Ectodermal cell (in vitro differentiated cells): ENCODE measurements around the gene PRKG1.

Experiments used
- H3K27ac ChIP-seq: 2 replicates; pipeline ENCODE4 v1.7.0; 2013; ENCODE audit warnings: mild to moderate bottlenecking, low read depth, low read length; ENCODE audit not compliant: insufficient read depth, poor library complexity, severe bottlenecking
- H3K27me3 ChIP-seq: 2 replicates; pipeline ENCODE4 v1.7.0; 2013; ENCODE audit warnings: mild to moderate bottlenecking, low read length; ENCODE audit not compliant: insufficient read depth, control insufficient read depth, poor library complexity, severe bottlenecking
- H3K36me3 ChIP-seq: one replicate; pipeline ENCODE4 v1.7.0; 2013; ENCODE audit warnings: low read length; ENCODE audit not compliant: control insufficient read depth, insufficient read depth
- H3K4me1 ChIP-seq: one replicate; pipeline ENCODE4 v1.7.0; 2013; ENCODE audit warnings: low read length; ENCODE audit not compliant: control insufficient read depth, insufficient read depth
- H3K4me3 ChIP-seq: 2 replicates; pipeline ENCODE4 v1.7.0; 2013; ENCODE audit warnings: low read depth, low read length, control low read depth; ENCODE audit not compliant: insufficient read depth
- H3K9me3 ChIP-seq: 2 replicates; pipeline ENCODE4 v1.7.0; 2013; ENCODE audit warnings: mild to moderate bottlenecking, low read length, moderate library complexity; ENCODE audit not compliant: control insufficient read depth
- WGBS, 2 experiments: methylation state at CpG; one replicate each; pipeline ENCODE4 v1.1.7; 2013; ENCODE audit warnings: missing lambda C conversion rate in 2 of 2; 5-methylcytosine and 5-hydroxymethylcytosine counted together

PRKG1 gene

DNA sequence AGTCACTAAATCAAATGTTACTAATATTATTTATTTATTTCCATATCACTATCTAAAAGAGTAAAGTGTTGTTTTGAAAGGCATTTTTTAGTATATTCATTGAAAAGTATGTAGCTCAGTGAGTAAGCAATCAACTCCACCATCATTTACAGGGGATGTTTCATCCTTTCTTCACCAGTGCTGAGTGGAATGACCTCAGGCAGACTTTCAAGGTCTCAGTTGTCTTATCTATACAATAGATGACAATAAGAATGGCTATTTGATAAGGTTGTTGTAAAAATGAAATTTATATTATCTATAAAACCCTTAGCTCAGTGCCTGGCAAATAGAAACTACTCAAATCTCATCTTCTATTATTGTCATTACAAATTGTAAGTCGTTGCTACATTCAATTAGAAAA is 829.4 kb downstream of the PRKG1 start:
- Histone ChIP-seq H3K27me3 (no peaks in the 10 kb centered on the region), H3K4me1 (peaks cover 4% of the 10 kb centered on the region), H3K27ac (no peak overlapping the region), H3K9me3 (no peaks in the 10 kb centered on the region), H3K4me3 (no peak overlapping the region), H3K36me3 (no peaks in the 10 kb centered on the region)
- 92 to 94% methylated on average over 1 of the region's 1 CpG for WGBS, 2 experiments

DNA sequence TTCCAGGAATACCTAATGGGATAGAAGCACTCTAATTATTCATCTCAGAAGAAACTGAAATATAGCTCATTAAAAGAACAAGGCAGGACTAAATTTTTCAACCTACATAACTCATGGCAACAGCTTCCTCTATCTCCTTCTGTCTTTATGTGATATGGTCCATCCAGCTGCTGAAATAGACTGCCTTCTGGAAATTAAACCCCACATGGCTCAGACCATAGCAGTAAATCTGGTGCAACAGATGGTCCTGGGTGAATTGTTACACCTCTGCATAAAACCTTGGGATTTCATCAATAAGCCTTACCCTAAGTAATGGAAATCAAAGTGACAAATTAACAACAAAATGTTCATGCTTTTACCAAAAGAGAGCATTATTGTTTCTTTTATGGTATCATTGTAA is 830.7 kb downstream of the PRKG1 start:
- Histone ChIP-seq H3K27me3 (no peaks in the 10 kb centered on the region), H3K4me1 (peaks cover 5% of the 10 kb centered on the region), H3K9me3 (no peaks in the 10 kb centered on the region), H3K27ac (no peak overlapping the region), H3K36me3 (no peaks in the 10 kb centered on the region), H3K4me3 (no peak overlapping the region)

DNA sequence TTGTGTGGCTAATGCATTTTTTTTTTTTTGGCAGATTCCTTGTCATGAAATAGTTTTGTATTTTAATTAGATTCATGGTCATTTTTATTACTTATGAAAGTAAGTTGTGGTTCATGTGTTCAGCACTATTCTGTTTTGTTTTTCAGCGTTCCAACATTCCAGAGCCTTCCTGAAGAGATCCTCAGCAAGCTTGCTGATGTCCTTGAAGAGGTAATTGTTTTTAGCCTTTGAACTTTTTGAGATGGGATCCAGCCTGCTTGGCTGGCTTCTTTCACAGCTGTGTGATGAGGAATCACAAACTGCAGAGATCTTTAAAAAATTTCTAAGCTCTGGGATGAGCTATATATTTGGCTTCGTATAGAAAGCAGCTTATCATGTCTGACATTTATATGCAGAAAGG is 833.1 kb downstream of the PRKG1 start:
- 10 to 16% methylated on average over 2 of the region's 2 CpGs for WGBS, 2 experiments
- no peaks in the 10 kb centered on the region for H3K36me3 ChIP-seq
- no peaks in the 10 kb centered on the region for H3K27me3 ChIP-seq
- no peak overlapping the region for H3K27ac ChIP-seq
- no peak overlapping the region for H3K4me3 ChIP-seq
- peaks cover 12% of the 10 kb centered on the region for H3K4me1 ChIP-seq
- no peaks in the 10 kb centered on the region for H3K9me3 ChIP-seq

DNA sequence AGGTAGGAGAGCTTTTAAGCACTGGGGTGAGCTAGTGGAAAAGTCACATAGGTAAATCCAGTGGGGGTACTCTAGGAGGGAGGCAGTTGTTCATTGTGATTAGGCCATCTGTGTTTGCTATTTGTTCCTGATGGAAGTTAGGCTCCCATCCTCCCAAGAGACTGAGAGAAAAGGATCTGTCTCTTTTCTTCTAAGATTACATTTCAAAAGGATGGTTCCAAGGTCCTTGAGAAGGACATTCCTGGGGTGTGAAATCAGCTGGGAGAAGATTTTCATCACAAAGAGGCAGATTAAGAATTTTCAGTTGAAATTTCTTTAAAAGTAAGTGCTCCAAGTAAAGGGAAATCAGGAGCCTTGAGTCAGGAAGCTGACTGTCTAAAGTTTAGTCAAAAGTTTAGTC is 835.9 kb downstream of the PRKG1 start:
- H3K4me3 ChIP-seq = no peak overlapping the region
- no peak overlapping the region for H3K27ac ChIP-seq
- H3K4me1 ChIP-seq = peaks cover 12% of the 10 kb centered on the region
- H3K9me3 ChIP-seq = no peaks in the 10 kb centered on the region
- H3K36me3 ChIP-seq = no peaks in the 10 kb centered on the region
- H3K27me3 ChIP-seq = no peaks in the 10 kb centered on the region

DNA sequence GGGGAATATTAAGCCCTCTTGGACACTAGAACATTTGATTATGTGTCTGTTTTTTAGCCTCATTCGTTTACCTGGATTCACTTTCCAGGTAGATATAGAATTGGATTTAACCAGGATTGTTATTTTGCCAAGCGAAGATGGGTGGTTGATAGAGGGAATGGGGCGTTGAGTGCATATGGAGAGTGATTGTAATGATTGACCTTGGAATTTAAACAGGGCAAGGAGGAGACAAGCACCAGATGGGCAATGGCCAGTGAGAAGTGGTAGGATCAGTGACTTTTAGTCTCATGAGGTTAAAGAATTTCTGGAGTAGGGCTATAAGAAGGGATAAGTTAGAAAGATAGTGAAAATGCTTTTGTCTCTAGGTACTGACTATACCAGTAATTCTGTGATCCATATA is 836.3 kb downstream of the PRKG1 start:
- H3K27me3 ChIP-seq = no peaks in the 10 kb centered on the region
- peaks cover 12% of the 10 kb centered on the region for H3K4me1 ChIP-seq
- WGBS, 2 experiments = 11 to 14% methylated on average over 3 of the region's 3 CpGs
- no peaks in the 10 kb centered on the region for H3K9me3 ChIP-seq
- no peak overlapping the region for H3K27ac ChIP-seq
- H3K36me3 ChIP-seq = no peaks in the 10 kb centered on the region
- H3K4me3 ChIP-seq = no peak overlapping the region

DNA sequence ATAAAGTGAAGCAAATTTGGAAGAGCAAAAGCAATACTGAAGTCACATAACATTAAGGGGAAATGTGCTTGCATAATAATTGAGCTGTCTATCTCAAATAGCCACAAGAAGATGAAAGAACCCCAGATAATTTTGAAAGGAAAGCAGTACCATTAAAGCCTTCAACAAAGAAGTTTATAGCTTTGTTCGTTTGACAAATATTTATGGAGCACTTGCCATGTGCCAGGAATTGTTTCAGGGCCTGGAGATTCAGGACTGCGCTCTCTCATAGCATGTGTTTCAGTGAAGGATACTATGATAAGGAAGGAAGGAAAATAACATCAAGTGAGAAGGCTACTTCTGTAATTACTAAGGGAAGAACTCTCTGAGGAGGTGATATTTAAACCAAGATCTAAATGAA is 837.4 kb downstream of the PRKG1 start:
- H3K27ac ChIP-seq = no peak overlapping the region
- 89 to 91% methylated on average over 2 of the region's 2 CpGs for WGBS, 2 experiments
- peaks cover 12% of the 10 kb centered on the region for H3K4me1 ChIP-seq
- H3K4me3 ChIP-seq = no peak overlapping the region
- H3K9me3 ChIP-seq = no peaks in the 10 kb centered on the region
- H3K27me3 ChIP-seq = no peaks in the 10 kb centered on the region
- no peaks in the 10 kb centered on the region for H3K36me3 ChIP-seq

DNA sequence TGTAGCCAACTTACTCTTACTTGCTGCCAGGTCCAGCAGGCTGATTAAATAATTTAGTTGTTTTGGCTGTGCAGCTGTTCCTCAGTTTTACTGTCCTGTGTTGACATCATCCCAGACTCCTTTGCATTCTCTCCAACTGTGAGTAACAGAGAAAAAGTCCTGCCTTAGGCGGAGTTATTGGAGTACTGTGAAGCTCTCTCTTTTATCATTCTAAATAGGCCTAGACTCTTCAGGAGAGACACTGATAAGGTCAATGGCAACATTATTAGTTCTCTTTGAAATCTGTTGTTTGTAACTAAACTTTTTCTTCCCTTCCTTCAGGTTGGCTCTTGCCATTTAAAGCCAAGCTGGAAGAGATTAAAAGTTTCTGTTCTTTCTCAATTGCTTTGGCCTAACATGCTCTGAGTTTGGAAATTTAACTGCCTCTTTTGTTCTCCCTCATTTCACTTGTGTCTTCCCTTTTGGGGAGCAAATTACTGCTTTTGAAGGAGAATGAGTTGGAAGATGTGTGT is 840.8 kb downstream of the PRKG1 start:
- H3K9me3 ChIP-seq = no peaks in the 10 kb centered on the region
- no peaks in the 10 kb centered on the region for H3K36me3 ChIP-seq
- peaks cover 7% of the 10 kb centered on the region for H3K4me1 ChIP-seq
- no peak overlapping the region for H3K27ac ChIP-seq
- H3K4me3 ChIP-seq = no peak overlapping the region
- H3K27me3 ChIP-seq = no peaks in the 10 kb centered on the region
- WGBS, 2 experiments = 20 to 22% methylated on average over 1 of the region's 1 CpG

DNA sequence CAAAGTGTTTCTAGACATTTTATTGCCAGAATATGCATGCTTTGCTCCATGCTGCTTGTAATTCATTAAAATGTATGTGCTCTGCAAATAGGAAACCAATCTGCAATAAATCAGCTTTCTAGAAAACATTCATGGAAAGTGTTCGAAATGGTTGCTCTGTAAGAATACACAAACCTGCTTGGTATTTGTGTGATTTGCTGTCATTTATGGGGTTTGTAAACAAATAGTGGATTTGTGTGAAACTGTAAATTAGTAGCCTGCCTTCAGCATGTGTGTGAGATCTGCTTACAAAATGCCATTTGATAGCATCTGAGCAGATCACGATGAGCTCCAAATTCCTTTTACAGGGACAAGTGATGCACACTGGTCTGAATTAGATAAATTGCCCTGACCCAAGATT is 844.2 kb downstream of the PRKG1 start:
- no peaks in the 10 kb centered on the region for H3K27me3 ChIP-seq
- H3K4me3 ChIP-seq = no peak overlapping the region
- H3K27ac ChIP-seq = no peak overlapping the region
- no peaks in the 10 kb centered on the region for H3K9me3 ChIP-seq
- no peaks in the 10 kb centered on the region for H3K4me1 ChIP-seq
- 92 to 93% methylated on average over 2 of the region's 2 CpGs for WGBS, 2 experiments
- no peaks in the 10 kb centered on the region for H3K36me3 ChIP-seq

DNA sequence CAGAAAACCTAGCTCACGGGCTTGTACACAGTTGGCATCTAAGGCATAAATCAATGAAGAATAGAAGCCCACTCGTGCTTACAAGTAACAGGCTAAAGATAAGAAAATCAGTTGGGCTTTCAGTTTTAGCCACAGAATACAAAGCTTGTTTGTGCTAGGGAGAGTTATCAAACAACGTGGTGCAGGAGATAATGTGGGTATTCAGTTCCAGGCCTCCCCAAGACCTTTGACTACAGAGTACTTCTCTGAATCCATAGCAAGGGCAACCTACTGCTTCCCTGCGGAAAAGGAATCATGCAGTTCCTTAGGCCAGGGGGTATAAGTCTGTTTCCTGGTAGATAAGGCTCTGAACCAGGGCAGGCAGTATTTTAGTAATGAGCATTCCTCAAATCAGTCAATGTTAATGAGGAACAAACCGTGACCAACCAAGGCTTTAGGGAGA is 844.6 kb downstream of the PRKG1 start:
- Histone ChIP-seq H3K27ac (no peak overlapping the region), H3K27me3 (no peaks in the 10 kb centered on the region), H3K4me3 (no peak overlapping the region), H3K9me3 (no peaks in the 10 kb centered on the region), H3K36me3 (no peaks in the 10 kb centered on the region), H3K4me1 (no peaks in the 10 kb centered on the region)
- WGBS, 2 experiments = 44 to 50% methylated on average over 5 of the region's 5 CpGs

DNA sequence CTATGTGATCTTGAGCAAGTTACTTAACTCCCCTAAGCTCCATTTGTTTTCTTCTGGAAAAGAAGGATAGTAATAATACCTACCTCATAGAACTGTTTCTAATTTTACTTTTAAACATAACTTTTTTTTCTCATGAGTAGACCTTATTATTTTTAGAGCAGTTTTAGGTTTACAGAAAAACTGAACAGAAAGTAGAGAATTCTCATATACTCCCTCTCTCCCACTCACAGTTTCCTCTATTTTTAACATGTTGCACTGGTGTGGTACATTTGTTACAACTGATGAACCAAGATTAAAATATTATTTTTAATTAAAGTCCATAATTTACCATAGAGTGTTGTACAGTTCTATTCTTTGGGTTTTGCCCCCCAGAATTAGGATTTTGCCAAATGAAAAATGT is 846.4 kb downstream of the PRKG1 start:
- H3K27me3 ChIP-seq = no peaks in the 10 kb centered on the region
- no peaks in the 10 kb centered on the region for H3K36me3 ChIP-seq

DNA sequence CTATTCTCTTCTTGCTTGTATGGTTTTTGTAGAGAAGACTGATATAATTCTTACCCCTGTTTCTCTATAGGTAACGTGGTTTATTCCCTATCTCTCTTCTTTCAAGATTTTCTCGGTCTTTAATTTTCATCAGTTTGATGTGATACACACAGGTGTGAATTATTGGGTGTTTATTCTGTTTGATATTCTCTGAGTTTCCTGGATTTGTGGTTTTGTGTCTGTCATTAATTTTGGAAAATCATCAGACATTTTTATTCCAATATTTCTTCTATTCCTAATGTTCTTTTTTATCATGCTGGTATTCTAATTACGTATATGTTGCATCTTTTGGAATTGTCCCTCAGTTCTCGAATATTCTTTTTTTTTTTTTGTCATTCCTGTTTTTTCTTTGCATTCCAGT is 850.1 kb downstream of the PRKG1 start:
- 79 to 98% methylated on average over 3 to 4 of the region's 4 CpGs for WGBS, 2 experiments
- Histone ChIP-seq H3K36me3 (no peaks in the 10 kb centered on the region), H3K27ac (no peak overlapping the region), H3K9me3 (no peaks in the 10 kb centered on the region), H3K4me3 (no peak overlapping the region), H3K27me3 (no peaks in the 10 kb centered on the region), H3K4me1 (peaks cover 7% of the 10 kb centered on the region)

More for the DNA sequence above, 846.4 kb downstream of the PRKG1 start:
- Histone ChIP-seq H3K4me3 (no peak overlapping the region), H3K4me1 (no peaks in the 10 kb centered on the region), H3K27ac (no peak overlapping the region), H3K9me3 (no peaks in the 10 kb centered on the region)
